Mucosa of descending colon (tissue), 3 donors: ENCODE data around the gene SLC26A6. TPM values are rescaled to one million over a fixed set of nuclear protein-coding genes. Genes with fewer than 3 reads are reported as not detected.
A peak's percentile ranks its signal among the peaks of the same experiment; 100 is the strongest.

Experiments
- ATAC-seq: fragments of 200-7000 bp; cut with Tn5 transposase; one replicate; pipeline ENCODE4 v1.9.1; 2020; ENCODE audit warnings: mild to moderate bottlenecking, moderate library complexity
- DNase-seq, 3 donors: peaks; one replicate each; pipeline ENCODE4 v3.0.0-alpha.2; 2020
- H3K36me3 ChIP-seq: fragments of 200-600 bp; one replicate; pipeline ENCODE4 v1.8.0; 2021; ENCODE audit warnings: low read depth, mild to moderate bottlenecking
- H3K4me1 ChIP-seq: fragments of 200-600 bp; one replicate; pipeline ENCODE4 v1.8.0; 2021; ENCODE audit warnings: low read depth, mild to moderate bottlenecking
- H3K4me3 ChIP-seq: fragments of 200-600 bp; one replicate; pipeline ENCODE4 v1.8.0; 2021; ENCODE audit warnings: mild to moderate bottlenecking
- H3K9me3 ChIP-seq: fragments of 200-600 bp; one replicate; pipeline ENCODE4 v1.8.0; 2021; ENCODE audit warnings: mild to moderate bottlenecking
- CTCF ChIP-seq: fragments of 200-600 bp; IDR thresholded peaks from one replicate; pipeline ENCODE4 v1.8.0; 2022; ENCODE audit warnings: antibody characterized with exemption, mild to moderate bottlenecking
- intact Hi-C, 2 donors: fragments of 100-400 bp; cut with DNase I in 1 of 2; cut with micrococcal nuclease in 1 of 2; formaldehyde crosslinking; loops; one replicate each; pipeline versions ENCODE4 v1.11.0 to v1.11.1; 2022; cut with DNase I, micrococcal nuclease
- total RNA-seq, 3 donors: library from RNA; stranded (reverse); fragmentation: NEBNext Ultra II Directional in 2 of 3; extraction: Animal tissue kit (Norgen Biotek cat#: 25700) in 2 of 3; gene quantifications; one replicate each; pipeline versions ENCODE4 v1.2.1 to v1.2.4, GENCODE V29; 2021 to 2023
- donor health status: DM: no; HTN: no; CAD: no; lungs with moderate emphysema.
- donor health status: DM: no; HTN: no; CAD: no.
- donor health status: DM: no; HTN: yes; CAD: no.

The SLC26A6 gene
- total RNA-seq, 3 donors from 2014 or later, result 78.6 to 161 (median 104) TPM

GRCh38 chr3:48678056-48678455, 42.8 kb upstream of the SLC26A6 start:
- no peaks in the 10 kb centered on the region for H3K36me3 ChIP-seq
- intact Hi-C loops, result no loop called here

GRCh38 chr3:48674505-48674904, 39.2 kb upstream of the SLC26A6 start:
- no peak for ATAC-seq

More at GRCh38 chr3:48678056-48678455, 42.8 kb upstream of the SLC26A6 start:
- no peaks in the 10 kb centered on the region for H3K4me1 ChIP-seq
- no peak for DNase-seq
- no peaks in the 10 kb centered on the region for H3K9me3 ChIP-seq
- TF ChIP-seq CTCF, result no peak
- no peak overlapping the region for H3K4me3 ChIP-seq
- no peak for ATAC-seq

GRCh38 chr3:48672522-48672921, 37.3 kb upstream of the SLC26A6 start:
- ATAC-seq, result no peak
- no peak for DNase-seq
- Histone ChIP-seq H3K36me3 (no peaks in the 10 kb centered on the region), H3K4me3 (no peak overlapping the region), H3K9me3 (no peaks in the 10 kb centered on the region), H3K4me1 (no peaks in the 10 kb centered on the region)
- intact Hi-C loops, result no loop called here
- no peak for TF ChIP-seq CTCF

More at GRCh38 chr3:48674505-48674904, 39.2 kb upstream of the SLC26A6 start:
- intact Hi-C loops, result no loop called here
- Histone ChIP-seq H3K4me1 (no peaks in the 10 kb centered on the region), H3K36me3 (no peaks in the 10 kb centered on the region), H3K4me3 (no peak overlapping the region), H3K9me3 (no peaks in the 10 kb centered on the region)
- peak in 1 of 3 donors; percentile 40 for DNase-seq
- no peak for TF ChIP-seq CTCF

- Histone ChIP-seq H3K36me3 (no peaks in the 10 kb centered on the region), H3K9me3 (no peaks in the 10 kb centered on the region), H3K4me1 (peaks cover 14% of the 10 kb centered on the region), H3K4me3 (no peak overlapping the region)
- DNase-seq, result no peak
- intact Hi-C loops, result no loop called here
- no peak for ATAC-seq
- TF ChIP-seq CTCF, result no peak
These were observed 29.7 kb upstream of the SLC26A6 start for GRCh38 chr3:48664929-48665328.

- Histone ChIP-seq H3K36me3 (no peaks in the 10 kb centered on the region), H3K4me1 (peaks cover 14% of the 10 kb centered on the region), H3K4me3 (no peak overlapping the region), H3K9me3 (no peaks in the 10 kb centered on the region)
- no peak for DNase-seq
- no peak for ATAC-seq
- TF ChIP-seq CTCF, result peak; percentile 5
- intact Hi-C loops, result no loop called here
These were observed 29.0 kb upstream of the SLC26A6 start for GRCh38 chr3:48664313-48664644.
